LNCAP (cell line): ENCODE measurements around the gene PFDN6.

Experiments
- CTCF ChIP-seq: fragments of 450-650 bp; IDR thresholded peaks from 2 replicates; pipeline ENCODE4 v1.5.1; 2017; ENCODE audit warnings: mild to moderate bottlenecking

Gene PFDN6

GRCh38 chr6:33319939-33320314 is 30.5 kb downstream of the PFDN6 start:
- TF ChIP-seq CTCF, result no peak

GRCh38 chr6:33320315-33321181 is 31.1 kb downstream of the PFDN6 start:
- no peak for TF ChIP-seq CTCF

- TF ChIP-seq CTCF, result no peak
Measured at GRCh38 chr6:33321227-33321626, 31.8 kb downstream of the PFDN6 start.

GRCh38 chr6:33323623-33323948 is 34.2 kb downstream of the PFDN6 start:
- no peak for TF ChIP-seq CTCF

GRCh38 chr6:33324125-33324524 is 34.7 kb downstream of the PFDN6 start:
- no peak for TF ChIP-seq CTCF

GRCh38 chr6:33329058-33329457 is 39.7 kb downstream of the PFDN6 start:
- TF ChIP-seq CTCF, result no peak

GRCh38 chr6:33330736-33331135 is 41.3 kb downstream of the PFDN6 start:
- TF ChIP-seq CTCF, result no peak

- no peak for TF ChIP-seq CTCF
Measured at GRCh38 chr6:33333666-33334065, 44.3 kb downstream of the PFDN6 start.
